NCI-H2171 treated with DMSO at 0.1 percent for 48 hours (cell line): ENCODE data around the gene HDAC11.
A peak's percentile ranks its signal among the peaks of the same experiment; 100 is the strongest.

Source experiments
- DNase-seq: peaks from one replicate; lab custom pipeline; 2025; lab: John Stamatoyannopoulos, UW

The HDAC11 gene

GRCh38 chr3:13525827-13526625 lies 45.9 kb downstream of the HDAC11 start:
- no peak for DNase-seq

- no peak for DNase-seq
Measured at GRCh38 chr3:13526626-13526949, 46.5 kb downstream of the HDAC11 start.

- peak; percentile 6 for DNase-seq
Measured at GRCh38 chr3:13528217-13528867, 48.2 kb downstream of the HDAC11 start.

GRCh38 chr3:13529196-13530112 lies 49.3 kb downstream of the HDAC11 start:
- DNase-seq, result no peak

- DNase-seq, result no peak
Measured at GRCh38 chr3:13530241-13531009, 50.3 kb downstream of the HDAC11 start.

GRCh38 chr3:13532085-13532484 lies 52.0 kb downstream of the HDAC11 start:
- DNase-seq, result no peak

- no peak for DNase-seq
Measured at GRCh38 chr3:13532631-13533030, 52.5 kb downstream of the HDAC11 start.

- DNase-seq, result no peak
Measured at GRCh38 chr3:13533885-13534301, 53.8 kb downstream of the HDAC11 start.

- DNase-seq, result no peak
Measured at GRCh38 chr3:13535526-13535875, 55.4 kb downstream of the HDAC11 start.

- peak; percentile 84 for DNase-seq
Measured at GRCh38 chr3:13535905-13536304, 55.8 kb downstream of the HDAC11 start.

- DNase-seq, result peak; percentile 52
Measured at GRCh38 chr3:13536432-13536831, 56.3 kb downstream of the HDAC11 start.

GRCh38 chr3:13536832-13537231 lies 56.7 kb downstream of the HDAC11 start:
- DNase-seq, result peak; percentile 72

GRCh38 chr3:13537244-13537908 lies 57.3 kb downstream of the HDAC11 start:
- no peak for DNase-seq

- DNase-seq, result no peak
Measured at GRCh38 chr3:13537909-13538296, 57.8 kb downstream of the HDAC11 start.

- DNase-seq, result no peak
Measured at GRCh38 chr3:13538520-13539291, 58.6 kb downstream of the HDAC11 start.

GRCh38 chr3:13539292-13539638 lies 59.2 kb downstream of the HDAC11 start:
- DNase-seq, result no peak

- DNase-seq, result no peak
Measured at GRCh38 chr3:13539671-13540070, 59.6 kb downstream of the HDAC11 start.

- DNase-seq, result no peak
Measured at GRCh38 chr3:13540297-13540995, 60.3 kb downstream of the HDAC11 start.

GRCh38 chr3:13541691-13542090 lies 61.6 kb downstream of the HDAC11 start:
- DNase-seq, result no peak

GRCh38 chr3:13542142-13542541 lies 62.0 kb downstream of the HDAC11 start:
- DNase-seq, result no peak
